ENCODE results near the gene DAB2IP. TPM values are rescaled to one million over a fixed set of nuclear protein-coding genes. Genes with fewer than 3 reads are reported as not detected.

Gene DAB2IP
- total RNA-seq, 2 donors from 2014 or later, result 51.6 to 83.2 TPM

DNA sequence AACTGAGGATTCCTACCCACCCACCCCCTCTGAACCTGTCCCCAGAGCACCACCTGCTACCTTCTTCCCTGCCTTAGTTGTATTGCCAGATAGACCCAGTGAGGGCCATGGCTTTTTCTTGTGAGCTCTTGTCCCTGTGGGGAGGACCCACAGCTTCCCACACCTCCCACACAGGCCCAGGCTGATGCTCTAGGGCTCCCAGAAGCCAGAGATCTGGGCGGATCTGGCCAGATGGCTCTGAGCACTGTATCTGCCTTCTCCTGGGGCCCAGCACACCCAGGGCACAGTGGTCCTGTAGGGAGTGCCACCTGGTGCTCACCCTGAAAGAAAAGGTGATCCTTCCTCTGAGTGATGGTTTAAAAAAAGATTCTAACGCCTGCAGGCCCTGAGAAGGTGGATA is 131.7 kb downstream of the DAB2IP start:
- peaks cover 9 to 10% of the 10 kb centered on the region in 2 donors for H3K36me3 ChIP-seq
- 85% methylated on average over 2 of the region's 2 CpGs for WGBS
- H3K9me3 ChIP-seq, result no peaks in the 10 kb centered on the region
- H3K27me3 ChIP-seq (replicated peaks; ENCODE audit: insufficient read depth), result no peaks in the 10 kb centered on the region
- intact Hi-C loops (cut with DNase I), result no loop called here
- no peak for DNase-seq (ENCODE audit: low spot score)
- TF ChIP-seq POLR2A (IDR thresholded peaks at IDR 0.05) (no peak), POLR2AphosphoS5 (IDR thresholded peaks at IDR 0.05) (no peak)
- TF ChIP-seq, protein P1, sequence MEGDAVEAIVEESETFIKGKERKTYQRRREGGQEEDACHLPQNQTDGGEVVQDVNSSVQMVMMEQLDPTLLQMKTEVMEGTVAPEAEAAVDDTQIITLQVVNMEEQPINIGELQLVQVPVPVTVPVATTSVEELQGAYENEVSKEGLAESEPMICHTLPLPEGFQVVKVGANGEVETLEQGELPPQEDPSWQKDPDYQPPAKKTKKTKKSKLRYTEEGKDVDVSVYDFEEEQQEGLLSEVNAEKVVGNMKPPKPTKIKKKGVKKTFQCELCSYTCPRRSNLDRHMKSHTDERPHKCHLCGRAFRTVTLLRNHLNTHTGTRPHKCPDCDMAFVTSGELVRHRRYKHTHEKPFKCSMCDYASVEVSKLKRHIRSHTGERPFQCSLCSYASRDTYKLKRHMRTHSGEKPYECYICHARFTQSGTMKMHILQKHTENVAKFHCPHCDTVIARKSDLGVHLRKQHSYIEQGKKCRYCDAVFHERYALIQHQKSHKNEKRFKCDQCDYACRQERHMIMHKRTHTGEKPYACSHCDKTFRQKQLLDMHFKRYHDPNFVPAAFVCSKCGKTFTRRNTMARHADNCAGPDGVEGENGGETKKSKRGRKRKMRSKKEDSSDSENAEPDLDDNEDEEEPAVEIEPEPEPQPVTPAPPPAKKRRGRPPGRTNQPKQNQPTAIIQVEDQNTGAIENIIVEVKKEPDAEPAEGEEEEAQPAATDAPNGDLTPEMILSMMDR (IDR thresholded peaks at IDR 0.05), result no peak
- no peaks in the 10 kb centered on the region for H3K4me1 ChIP-seq (replicated peaks)
- H3K4me3 ChIP-seq, result no peak overlapping the region
- no peak overlapping the region for H3K27ac ChIP-seq

DNA sequence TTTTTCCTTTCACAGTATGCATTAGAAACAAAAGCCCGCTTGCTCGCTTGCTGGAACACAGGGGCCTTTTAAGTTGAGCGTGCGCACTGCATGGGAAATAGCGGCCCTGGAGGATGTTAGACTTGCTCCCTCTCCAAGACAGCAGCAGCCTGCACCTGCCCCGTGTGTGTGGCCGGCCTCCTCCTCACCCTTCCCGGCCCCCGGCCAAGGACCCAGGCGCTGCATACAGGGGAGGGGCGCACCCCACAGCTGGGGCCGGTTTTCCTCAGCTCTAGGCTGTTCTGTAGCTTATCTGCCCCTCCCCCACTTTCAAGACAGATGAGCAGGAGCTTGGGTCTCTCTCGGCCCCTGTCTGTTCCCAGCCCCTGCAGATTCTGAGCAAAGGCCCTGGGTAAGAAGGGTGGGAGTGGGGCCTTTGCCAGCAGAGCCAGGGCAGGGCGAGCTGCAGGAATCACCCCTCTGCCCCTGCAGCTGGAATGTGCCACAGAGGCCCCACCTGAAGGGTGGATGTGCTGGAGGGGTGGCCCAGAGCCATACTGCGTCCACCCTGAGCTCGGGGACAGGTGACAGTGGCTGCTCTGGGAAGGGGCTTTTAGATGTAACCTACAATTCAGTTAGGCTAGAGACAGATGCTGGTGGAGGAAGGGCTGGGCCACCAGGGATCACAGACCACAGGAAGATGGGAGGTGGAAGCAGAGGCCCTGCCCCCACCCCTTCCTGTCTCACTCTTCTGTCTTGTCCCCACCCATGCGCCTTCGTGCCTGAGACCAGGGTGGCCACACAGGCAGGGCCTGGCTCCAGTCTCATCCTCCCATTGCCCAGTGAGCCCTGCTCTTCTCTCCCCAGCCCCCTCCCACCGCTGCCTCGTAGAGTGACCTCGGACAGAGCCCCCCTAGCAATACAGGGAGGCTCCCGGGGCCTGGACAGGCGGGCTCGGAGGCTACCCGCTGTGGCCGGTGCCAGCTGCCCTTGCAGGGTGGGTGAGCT is 132.4 kb downstream of the DAB2IP start:
- Histone ChIP-seq H3K4me3 (no peak overlapping the region), H3K27ac (no peak overlapping the region), H3K4me1 (replicated peaks) (no peaks in the 10 kb centered on the region), H3K9me3 (no peaks in the 10 kb centered on the region), H3K36me3 (peaks cover 9 to 10% of the 10 kb centered on the region in 2 donors), H3K27me3 (replicated peaks; ENCODE audit: insufficient read depth) (no peaks in the 10 kb centered on the region)
- WGBS, result 72% methylated on average over 26 of the region's 26 CpGs
- no peak for DNase-seq (ENCODE audit: low spot score)
- no peak for TF ChIP-seq POLR2A (IDR thresholded peaks at IDR 0.05)
- no peak for TF ChIP-seq POLR2AphosphoS5 (IDR thresholded peaks at IDR 0.05)
- TF ChIP-seq, protein P1 (IDR thresholded peaks at IDR 0.05), result no peak
- intact Hi-C loops (cut with DNase I), result no loop called here

DNA sequence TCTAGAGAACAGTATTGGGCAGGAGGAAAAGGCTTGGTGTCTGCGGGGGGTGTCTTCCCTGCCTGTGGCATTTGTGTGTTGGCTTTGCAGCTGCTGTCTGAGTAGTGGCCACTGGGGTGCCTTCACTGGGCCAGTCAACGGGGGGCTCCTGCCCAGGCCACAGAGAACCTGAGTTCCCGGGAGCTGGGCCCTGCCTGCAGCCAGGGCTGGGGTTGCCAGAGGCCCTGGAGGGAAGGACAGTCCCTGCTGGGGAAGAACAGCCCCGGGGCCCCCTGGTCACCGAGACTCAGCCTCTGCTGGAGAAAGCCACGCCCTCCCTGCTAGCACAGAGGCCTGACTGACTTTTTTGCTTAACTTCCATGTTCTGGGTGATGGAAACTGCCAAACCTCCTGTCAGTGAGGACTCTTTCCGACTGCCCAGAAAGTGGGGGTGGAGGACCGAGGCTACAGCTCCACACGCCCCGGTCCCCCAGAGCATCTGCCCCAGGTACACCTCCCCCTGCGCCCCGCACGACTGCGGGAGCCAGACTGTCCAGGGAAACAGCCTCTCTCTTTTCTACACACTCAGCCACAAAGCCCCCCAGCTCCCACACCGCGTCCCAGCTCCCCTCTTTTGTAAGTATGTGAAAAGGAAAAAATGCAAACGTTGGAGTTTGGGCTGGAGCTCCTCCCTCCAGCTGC is 133.4 kb downstream of the DAB2IP start:
- TF ChIP-seq POLR2AphosphoS5 (IDR thresholded peaks at IDR 0.05) (no peak), POLR2A (IDR thresholded peaks at IDR 0.05) (no peak)
- TF ChIP-seq, protein P1 (IDR thresholded peaks at IDR 0.05), result no peak
- no peak for DNase-seq (ENCODE audit: low spot score)
- no peak overlapping the region for H3K4me3 ChIP-seq
- H3K9me3 ChIP-seq, result no peaks in the 10 kb centered on the region
- peaks cover 9 to 10% of the 10 kb centered on the region in 2 donors for H3K36me3 ChIP-seq
- no peaks in the 10 kb centered on the region for H3K4me1 ChIP-seq (replicated peaks)
- no peaks in the 10 kb centered on the region for H3K27me3 ChIP-seq (replicated peaks; ENCODE audit: insufficient read depth)
- no peak overlapping the region for H3K27ac ChIP-seq
- 77% methylated on average over 17 of the region's 17 CpGs for WGBS
- intact Hi-C loops (cut with DNase I), result no loop called here

DNA sequence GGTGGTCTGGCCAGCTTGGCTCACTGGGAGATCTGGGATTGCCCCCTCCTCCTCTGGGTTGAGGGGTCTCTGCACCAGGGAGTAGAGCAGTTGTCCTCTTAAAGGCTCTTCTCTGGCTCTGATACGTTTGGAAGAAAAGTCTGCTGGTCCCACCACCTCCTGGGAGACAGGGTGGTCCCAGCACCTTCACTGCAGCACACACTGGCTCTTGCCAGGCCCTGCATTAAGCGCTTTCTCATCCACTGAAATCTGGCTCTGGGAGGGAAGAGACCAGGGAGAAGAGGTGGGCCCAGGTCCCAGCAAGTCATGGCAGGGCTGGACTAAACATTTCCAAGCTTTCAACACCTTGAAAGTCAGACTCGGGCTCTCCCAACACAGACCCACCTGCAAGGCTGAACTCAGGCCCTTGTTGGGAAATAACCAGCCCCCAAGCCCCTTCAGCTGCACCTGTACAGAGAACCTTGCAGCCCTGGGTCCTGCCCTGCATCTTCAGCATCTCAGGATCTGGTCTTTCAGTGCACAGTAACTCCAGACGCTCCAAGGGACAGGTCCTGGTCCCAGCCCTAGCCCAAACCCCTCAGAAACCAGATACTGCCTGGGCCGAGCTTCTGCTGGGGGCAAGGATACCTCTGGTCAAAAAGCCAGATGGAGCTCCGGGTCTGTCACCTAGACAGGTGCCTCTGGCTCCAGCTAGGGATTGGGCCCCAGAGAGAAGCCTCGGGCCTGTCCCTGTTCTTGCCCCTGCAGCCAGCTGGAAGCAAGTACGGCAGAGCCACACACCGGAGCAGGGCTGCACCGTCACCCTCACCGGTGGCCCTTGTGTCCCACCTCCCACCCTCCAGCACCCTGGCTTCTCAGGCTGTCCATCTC is 134.5 kb downstream of the DAB2IP start:
- no peaks in the 10 kb centered on the region for H3K4me1 ChIP-seq (replicated peaks)
- H3K27me3 ChIP-seq (replicated peaks; ENCODE audit: insufficient read depth), result no peaks in the 10 kb centered on the region
- H3K27ac ChIP-seq, result no peak overlapping the region
- H3K9me3 ChIP-seq, result no peaks in the 10 kb centered on the region
- 85% methylated on average over 7 of the region's 11 CpGs for WGBS
- no peak overlapping the region for H3K4me3 ChIP-seq
- H3K36me3 ChIP-seq, result peaks cover 9 to 10% of the 10 kb centered on the region in 2 donors
- DNase-seq (ENCODE audit: low spot score), result no peak
- intact Hi-C loops (cut with DNase I), result no loop called here
- TF ChIP-seq POLR2AphosphoS5 (IDR thresholded peaks at IDR 0.05), result no peak
- no peak for TF ChIP-seq POLR2A (IDR thresholded peaks at IDR 0.05)
- TF ChIP-seq, protein P1 (IDR thresholded peaks at IDR 0.05), result no peak

Data from prostate gland (tissue), 2 donors.